GM21717 (cell line): ENCODE data around the gene UNC93A.
"Not testable (repeated sequence)": the region's sequence is repeated elsewhere in the genome, so short reads cannot be mapped to it uniquely, and the experiment has no call there.

ENCODE experiments used
- ATAC-seq: cut with Tn5 transposase; IDR thresholded peaks from one replicate; pipeline ENCODE4 v1.9.1; 2021; ENCODE audit warnings: mild to moderate bottlenecking, moderate library complexity; ENCODE audit not compliant: unreplicated experiment

UNC93A gene

DNA sequence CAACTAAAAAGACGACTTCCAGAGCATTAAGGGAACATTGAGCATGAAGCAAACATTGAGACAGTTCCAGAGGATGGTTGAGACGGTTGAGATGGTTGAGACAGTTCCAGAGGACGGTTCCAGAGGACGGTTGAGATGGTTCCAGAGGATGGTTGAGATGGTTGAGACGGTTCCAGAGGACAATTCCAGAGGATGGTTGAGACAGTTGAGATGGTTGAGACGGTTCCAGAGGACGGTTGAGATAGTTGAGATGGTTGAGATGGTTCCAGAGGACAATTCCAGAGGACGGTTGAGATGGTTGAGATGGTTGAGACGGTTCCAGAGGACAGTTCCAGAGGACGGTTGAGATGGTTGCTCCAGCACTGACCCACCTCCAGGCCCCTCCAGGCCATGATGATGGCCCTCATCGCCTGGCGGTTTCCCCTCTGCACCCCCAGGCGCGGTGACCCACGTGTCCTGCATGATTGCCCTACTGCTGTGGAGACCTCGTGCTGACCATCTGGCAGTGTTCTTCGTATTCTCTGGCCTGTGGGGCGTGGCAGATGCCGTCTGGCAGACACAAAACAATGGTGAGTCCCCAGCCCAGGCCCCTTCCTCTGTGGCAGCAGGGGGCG lies 16.3 kb downstream of the UNC93A start:
- ATAC-seq = no peak

DNA sequence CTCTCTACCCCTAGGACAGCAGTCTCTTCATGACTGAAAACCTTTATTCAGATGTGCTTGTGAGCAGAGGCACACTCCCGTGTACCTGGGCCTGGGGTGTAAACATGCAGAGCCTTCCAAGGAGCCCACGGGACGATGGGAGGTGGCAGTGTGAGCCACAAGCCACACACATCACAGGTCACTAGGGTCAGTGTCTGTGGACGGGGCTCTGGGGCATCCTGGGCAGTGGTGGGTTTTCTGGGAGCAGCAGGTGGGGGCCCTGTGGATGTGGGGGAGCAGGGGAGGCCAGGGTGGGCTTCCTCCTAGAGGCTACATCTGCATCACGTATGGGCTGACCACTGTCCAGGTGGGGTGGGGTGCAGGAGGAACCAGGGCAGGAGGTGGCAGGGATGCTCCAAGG lies 17.1 kb downstream of the UNC93A start:
- ATAC-seq = no peak

DNA sequence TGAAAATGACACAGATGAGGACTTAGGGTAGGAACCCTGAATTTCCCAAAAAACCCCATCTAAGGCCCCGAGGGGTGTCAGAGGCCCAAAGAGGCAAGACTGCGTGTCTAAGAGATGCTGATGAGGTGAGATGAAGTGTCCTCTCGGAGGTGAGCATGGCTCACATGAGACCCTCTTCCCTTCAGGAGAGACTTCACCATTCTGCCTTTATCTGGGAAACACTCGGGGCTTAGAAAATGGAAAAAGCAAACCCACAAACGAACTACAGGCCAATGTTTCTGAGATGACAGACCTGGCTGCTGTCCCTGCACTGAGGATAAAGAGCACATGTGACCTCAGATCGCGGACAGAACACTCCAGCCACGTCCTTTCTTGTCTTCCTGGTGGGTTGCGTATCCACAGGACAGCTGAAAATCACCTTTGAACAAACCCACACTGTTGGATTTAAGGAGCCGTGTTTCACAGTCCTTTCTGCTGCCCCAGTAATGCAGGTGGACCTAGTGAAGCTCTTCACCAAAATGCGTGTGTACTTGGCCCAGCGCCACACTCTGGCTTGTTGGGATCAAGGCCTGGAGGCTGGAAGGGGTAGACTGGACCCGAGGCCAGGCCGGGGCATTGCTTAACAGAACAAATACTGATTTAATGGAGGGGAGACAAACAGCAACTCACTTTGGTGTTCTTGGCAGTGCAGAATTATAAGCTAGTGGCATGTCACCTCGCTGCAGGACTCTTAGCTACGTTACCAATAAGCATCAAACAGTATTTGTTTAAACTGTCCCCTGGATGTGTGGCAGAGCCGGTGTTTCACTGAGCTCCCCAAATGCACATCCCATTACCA lies 18.5 kb downstream of the UNC93A start:
- ATAC-seq = not testable (repeated sequence)

DNA sequence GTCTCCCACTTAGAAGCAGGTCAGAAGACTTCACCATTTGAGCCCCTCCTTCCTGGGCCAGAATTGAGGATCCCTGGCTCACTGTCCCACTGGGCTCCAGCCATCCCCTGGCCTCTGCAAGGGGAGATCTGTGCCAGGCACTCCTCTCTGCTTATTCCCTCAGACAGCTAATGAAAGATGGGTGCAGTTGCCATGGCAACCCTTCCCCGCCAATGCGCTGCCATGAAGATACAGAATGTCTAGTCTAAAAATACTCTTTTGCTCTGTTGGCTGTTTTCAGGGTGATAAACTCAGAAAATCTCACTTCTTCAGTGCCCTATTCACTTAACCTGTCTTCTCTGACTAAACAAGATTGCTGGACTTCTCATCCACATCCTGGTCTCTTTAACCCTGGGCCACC lies 20.2 kb downstream of the UNC93A start:
- ATAC-seq = no peak

DNA sequence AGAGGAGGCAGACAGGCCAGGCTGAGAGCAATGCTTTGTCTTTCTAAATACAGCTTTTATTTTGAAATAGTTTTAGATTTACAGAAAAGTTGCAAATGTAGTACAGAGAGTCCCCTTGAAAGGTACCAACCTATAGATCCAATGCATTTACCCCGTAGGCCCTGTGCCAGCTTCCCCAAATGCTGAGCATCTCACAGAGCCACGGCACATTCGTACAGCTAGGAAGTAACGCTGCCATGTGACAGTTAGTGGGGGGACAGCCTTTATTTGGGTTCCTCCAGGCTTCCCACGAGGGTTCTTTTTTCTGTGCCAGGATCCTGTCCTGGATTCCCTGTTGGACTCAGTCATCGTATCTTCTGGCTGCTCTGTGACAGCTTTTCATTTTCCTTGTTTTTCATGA lies 20.6 kb downstream of the UNC93A start:
- ATAC-seq = not testable (repeated sequence)

DNA sequence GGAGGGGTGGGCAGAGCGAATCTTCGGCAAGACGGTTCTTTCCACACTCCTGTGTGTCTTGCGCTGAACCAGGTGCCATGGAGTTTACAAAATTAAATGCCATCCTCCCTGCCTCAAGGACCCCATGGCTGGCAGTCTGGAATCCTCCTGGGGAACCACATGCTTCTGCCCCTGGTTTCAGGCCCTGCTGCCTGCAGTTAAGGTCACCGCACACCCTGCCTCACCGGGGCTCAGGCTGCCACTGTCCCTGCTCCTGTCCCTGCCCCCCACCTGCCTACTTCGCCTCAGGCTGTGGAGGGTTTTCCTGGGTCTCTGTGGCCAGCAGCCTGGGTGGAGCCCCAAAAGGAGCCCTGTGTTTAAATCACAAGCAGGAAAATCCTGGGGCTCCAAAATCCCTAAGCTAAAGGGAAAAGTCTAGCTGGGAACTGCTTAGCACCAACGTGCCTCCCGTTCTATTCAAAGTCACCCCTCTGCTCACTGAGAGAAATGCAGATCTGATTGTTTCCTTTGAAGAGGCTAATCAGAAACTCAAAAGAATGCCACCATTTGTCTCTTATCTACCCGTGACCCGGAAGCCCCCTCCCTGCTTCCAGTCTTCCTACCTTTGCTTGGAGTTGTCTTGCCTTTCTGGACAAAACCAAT lies 23.2 kb downstream of the UNC93A start:
- no peak for ATAC-seq

DNA sequence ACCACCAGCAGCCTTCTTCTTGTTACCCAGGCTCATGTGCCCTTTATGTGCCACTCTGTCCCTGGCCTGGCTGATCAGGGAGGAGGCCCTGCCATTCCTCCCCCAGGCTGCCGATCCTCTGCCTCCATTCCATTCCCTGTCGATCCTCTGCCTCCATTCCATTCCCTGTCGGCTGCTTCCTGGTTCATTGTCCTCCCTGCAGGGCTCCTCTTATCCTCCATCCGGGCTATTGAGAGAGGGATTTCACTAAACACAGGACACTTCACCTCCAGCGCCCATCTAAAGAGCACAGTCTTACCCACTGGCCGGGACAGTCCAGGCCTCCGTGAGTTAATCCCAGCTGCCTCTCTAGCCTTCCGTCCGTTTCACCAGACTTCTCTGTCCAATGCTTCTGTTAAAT lies 26.1 kb downstream of the UNC93A start:
- ATAC-seq = no peak

DNA sequence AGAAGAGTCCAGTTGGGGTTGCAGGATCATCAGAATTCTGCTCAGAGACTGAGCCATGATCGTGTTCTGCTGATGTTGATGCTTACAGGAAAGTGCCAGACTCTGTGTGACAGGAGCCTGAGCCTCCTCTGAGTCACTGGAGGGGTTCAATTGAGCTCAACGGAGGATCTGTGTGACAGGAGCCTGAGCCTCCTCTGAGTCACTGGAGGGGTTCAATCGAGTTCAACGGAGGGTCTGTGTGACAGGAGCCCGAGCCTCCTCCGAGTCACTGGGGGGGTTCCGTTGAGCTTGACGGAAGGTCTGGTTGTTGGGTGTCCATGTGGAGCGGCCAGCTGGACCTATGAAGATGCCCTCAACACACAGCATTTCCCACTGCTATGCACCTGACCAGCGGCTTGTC lies 27.2 kb downstream of the UNC93A start:
- not testable (repeated sequence) for ATAC-seq

DNA sequence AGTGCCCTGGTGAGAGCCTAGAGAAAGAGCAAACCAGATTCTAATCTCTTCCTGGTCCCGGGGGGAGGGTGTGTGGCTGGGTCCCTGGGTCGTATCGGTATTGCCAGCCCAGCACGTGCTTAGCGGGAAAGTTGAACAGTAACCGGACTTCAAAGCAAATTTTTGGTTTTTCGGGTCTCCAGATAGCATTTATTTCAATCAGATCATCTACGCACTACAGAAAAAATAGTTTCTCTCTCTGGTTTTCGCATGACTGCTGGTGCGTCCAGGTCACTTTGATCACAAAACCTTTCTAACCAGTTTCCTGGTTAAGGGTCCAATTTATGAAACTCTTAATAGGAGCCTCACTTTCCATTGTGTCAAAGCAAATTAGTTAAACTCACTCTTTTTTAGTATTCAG lies 27.7 kb downstream of the UNC93A start:
- ATAC-seq = not testable (repeated sequence)

DNA sequence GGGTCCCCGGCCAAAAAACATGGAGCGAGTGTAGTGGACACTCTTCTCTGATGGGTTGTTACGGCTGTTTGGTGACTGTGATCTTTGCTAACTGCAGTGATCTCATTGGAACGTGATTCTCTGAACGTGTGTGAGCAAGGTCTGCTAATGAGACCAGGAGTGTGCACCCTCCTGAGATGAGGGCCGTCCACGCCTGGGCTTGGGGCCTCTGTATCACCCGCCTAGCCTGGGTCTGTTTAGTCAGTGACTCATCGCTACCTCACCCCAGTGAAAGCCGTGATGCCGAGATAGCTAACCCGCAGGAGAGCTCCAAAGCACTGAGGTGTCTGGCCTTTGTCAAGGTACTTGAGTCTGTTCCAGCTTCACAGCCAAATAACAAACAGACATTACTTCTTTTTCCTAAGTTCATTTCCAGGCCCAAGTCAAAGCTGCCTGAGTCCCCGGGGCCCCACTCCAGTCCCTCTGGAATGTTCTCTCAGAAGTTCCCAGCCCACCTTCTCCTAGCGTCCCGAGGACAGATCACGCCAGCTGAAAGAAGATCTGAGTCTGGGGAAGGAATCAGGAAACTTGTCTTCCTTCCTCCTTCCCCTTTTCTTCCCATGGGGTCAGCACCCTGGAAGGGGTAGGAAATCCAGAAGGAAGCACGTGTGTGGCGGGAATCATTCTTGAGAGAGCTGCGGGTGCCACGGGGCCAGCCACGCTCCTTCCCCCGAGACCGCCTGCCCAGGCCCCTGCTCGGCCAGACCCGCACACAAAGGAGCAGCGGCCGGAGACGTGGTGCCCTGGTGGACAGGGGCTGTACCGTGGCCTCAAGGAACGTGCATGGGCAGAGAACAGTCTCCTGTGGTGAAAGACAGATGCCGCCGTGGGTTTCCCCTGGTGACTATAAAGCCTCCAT lies 29.0 kb downstream of the UNC93A start:
- ATAC-seq = not testable (repeated sequence)

DNA sequence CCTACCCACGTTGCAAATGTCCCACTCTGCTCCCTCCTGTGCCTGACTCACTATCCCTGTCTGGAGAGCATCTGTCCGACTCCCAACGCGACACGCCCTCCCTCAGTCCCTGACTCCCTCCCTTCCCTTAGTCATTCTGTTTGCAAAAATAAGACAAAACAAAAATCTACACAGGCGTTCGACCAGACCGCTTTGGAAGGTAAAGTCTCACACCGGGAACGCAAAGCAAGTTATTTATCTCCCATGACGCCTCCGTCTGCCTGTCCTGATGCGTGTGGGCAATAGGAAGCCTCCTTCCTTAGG lies 29.6 kb downstream of the UNC93A start:
- not testable (repeated sequence) for ATAC-seq

DNA sequence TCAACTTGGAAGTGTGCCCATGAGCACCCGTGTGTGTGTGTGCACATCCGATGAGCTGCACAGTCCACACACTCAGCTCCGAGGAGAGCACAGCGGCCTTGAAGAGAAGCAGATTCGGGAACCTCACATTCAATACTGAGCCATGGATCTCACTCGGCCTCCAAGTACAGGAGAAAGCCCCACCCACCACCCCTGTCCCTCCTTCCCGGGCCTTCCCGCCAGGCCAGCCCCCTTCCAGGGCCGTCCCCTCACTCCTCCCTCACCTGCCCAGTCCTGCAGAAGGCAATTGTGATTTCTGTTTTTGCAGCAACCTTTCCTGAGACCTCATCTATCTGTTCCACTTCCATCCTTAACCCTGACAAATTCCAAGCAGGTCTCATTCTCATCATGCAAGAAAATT lies 30.1 kb downstream of the UNC93A start:
- ATAC-seq = not testable (repeated sequence)

DNA sequence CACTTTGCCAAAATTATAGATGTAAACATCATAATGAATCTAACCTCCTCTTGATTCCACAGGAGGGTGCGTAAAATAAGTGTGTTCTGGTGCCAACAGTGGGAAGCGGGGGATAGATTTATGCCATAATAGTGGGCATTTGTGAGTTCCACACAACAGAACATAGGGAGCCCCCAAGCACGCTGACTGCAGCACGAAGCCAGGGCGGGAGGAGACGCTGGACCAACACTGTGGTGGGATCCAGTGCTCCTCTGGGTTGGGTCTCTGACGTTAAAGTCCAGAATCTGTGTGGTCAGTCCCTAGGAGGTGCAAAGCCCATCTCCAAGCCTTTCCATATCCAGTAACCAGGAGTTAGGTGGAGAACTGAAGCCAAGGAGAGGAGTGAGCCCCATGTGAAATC lies 32.0 kb downstream of the UNC93A start:
- no peak for ATAC-seq

DNA sequence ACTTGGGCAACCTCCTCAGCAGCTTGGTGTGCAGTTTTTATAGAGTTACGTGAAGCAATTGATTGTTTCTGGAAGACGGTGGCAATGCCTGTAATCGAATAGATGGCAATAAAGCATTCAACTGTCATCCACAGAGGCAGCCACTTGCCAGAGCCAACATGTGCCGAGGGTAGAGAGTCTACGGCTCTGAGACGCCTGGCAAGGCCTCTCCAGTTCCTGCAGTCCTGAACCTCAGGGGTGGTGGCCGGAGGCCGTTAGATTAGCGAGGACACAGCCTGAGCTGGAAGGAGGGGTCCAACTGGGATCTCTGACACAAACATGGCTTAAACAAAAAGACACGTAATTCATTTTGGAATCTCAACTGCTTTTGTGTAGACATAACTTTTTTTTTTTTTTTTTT lies 33.0 kb downstream of the UNC93A start:
- ATAC-seq = no peak

DNA sequence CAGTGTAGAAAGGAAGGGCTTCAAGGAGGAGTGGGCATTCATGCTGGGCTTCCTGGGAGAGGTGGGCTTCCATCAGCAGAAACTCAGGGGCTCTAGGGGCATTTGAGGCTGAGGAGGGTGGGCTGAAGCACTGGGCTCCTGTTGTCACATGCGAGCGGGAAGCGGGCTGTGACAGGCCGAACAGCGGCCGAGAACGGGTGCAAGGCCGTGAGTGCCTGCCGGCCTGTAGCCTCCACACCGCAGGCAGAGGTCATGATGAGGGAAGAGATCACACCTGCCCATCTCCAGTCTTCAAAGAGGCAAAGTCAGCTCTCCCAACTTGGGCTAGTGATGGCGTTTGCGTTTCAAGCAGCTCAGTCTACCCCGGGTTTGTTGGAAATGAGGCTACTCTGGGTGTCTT lies 34.7 kb downstream of the UNC93A start:
- ATAC-seq = no peak

DNA sequence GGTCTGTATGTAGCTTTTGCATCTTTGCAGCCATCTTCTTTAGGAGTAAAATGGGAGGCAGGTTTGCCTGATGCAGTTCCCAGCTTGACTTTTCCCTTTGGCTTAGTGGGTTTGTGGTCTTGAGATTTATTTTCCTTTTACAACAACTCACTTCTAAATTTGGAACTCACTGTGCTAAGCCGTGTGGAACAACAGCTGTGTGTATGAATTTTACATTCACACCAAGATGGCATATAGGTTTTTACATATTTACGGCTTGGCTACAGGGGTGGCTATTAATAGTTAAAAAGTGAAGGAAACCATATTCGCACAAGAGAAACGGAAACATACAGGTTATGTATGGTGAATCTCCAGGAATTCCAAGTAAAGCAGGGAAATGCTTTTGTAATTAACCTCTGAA lies 36.3 kb downstream of the UNC93A start:
- no peak for ATAC-seq

DNA sequence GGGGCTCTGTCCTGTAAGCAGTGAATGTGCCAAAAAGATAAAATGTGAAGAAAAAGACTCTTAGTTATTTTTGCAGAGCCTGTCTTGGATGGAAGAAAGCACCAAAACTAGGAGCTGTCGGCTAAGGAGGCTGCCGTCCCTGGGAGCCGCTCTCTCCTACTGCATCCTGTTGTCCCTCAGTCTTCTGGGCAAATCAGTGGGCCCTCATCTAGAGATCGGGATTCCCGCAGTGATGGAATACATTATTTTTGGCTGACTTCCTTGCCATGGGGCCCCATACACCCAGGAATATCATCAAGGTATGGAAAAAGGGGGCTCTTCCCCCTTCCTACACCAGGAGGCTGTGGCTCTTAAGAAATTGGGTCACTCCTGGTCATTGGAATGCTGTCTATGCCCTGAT lies 37.0 kb downstream of the UNC93A start:
- no peak for ATAC-seq

DNA sequence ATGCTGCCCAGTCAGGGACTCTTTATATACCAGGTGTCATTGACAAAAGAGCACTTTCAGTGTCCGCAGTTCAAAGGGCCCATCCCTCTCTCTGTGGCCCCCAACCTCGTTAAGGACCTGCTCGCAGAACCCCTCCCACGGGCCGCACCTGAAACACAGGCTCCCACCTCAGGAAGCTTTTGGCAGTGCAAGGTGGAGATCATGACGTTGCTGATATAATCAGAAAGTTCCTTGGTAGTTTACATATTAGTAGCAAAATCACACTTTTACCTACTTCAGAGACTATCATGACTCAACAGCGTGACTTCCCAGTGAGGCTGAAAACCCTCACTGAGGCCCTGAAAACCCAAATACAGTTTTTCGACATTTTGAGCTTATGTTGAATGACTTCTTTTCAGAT lies 37.9 kb downstream of the UNC93A start:
- no peak for ATAC-seq

DNA sequence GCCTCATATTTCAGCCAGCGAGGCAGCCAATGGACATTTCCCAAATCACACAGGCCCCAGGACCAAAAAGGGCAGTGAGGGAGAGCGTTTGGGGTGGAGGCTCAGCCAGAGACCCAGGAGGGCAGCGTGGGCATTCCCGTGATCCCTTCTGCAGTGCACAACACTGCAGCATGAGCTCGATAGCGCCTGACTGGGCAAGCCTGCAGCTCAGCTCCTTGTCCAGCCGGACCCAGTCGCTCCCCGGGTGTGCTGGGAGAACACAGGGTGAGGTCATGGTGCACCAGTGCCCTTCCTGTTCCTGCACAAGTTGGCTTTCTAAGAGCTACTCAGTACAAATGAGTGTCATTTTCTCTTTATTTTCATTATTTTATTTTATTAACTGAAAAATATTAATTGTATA lies 39.6 kb downstream of the UNC93A start:
- ATAC-seq = no peak

DNA sequence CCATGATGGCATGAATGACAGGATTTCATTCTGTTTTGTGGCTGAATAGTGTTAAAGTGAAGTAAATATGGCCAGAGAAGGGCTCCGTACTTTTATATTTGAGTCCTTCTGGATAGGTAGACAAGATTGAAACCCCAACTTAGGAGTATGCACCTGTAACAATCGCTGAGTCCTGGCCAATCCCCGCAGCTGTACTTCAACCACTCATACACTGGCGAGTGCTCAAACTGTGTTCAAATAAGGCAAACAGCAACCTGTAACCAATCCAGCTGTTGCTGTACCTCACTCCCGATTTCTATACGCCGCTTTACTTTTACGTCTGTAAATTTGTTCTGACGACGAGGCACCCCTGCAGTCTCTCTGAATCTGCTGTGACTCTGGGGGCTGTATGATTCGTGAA lies 40.5 kb downstream of the UNC93A start:
- ATAC-seq = no peak
